Smooth muscle cell of the brain vasculature (primary cell): ENCODE measurements around the gene HPS3.

Experiments used
- DNase-seq: peaks from one replicate; pipeline ENCODE4 v3.0.0-alpha.2; 2012; ENCODE audit warnings: low read depth, low spot score

Gene HPS3

GRCh38 chr3:149120051-149120972 is 9.1 kb upstream of the HPS3 start:
- DNase-seq = peak; percentile 40

- no peak for DNase-seq
Measured at GRCh38 chr3:149122721-149123578, 6.5 kb upstream of the HPS3 start.

DNA sequence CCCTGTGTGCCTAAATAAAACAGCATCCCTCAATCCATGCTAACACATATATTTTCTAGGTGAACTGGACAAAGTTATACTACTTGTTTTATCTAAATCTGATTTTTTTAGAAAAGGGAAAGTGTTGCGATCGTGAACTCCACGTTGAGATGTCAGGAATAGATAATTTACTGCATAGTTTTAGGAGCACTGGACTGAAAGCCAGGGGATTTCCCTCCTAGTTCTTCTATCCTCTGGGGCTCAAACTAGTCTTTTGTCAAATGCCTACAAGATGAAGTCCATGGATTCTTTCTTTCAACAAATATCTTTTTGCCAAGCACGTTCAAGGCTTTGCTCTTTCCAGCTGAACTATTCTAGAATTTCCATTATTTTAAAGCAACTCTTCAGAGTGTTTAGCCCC is 617 bp upstream of the HPS3 start:
- no peak for DNase-seq

GRCh38 chr3:149131589-149131988 is 2.2 kb downstream of the HPS3 start:
- no peak for DNase-seq

DNA sequence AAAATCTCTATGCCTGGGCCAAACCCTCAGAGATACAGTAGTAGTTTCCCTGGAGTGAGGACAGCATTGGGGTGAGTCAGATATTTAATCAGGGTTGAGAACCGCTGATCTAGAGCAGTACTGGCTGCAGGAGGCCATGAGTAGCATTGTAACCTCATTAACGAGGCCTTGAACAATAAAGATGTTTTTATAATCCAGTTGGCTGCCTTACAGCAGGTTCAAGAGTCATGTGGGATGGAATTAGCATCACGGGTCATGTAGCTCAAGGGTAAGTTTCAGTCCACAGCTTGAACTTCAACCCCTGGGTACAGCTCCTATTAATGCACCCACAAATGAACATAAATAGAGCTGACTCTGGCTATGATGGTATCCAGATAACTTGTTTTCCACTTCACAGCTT is 5.1 kb downstream of the HPS3 start:
- DNase-seq = no peak

DNA sequence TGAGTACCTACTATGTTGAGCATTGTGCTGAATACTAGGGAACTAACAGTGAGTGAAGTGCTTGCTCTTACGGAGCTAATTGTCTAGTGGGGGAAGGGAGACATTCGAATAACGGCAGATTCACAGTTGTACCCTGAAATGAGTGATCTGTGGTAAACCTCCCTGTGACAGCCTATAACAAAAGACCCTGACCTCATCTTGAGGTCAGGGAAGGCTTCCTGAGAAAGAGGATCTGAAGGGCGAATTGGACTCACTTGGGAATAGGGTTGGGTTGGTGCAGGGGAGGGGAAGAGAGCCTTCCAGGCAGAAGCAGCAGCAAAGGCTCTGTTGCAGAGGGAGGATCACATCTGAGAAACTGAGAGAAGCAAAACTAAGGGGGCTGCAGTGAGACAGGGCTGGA is 13.2 kb downstream of the HPS3 start:
- no peak for DNase-seq

GRCh38 chr3:149145356-149145755 is 15.9 kb downstream of the HPS3 start:
- DNase-seq = no peak

DNA sequence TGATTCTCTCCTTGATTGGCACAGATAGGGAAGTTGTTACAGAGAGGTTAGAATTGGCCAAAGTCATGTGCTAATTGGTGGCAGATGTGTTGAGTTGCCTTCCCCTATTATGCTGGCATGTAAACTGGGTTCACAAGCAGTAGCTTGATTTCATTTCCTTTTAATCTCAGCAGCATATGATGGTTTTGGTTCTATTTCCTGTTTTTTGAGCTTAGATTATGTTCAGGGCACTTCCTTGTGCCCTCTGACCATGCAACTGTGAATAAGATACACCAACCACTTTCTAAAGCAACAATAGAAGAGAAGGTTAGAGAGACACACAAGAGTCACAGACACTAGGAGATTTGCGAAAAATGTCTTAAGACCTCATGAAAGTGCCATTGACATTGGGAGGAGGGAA is 16.5 kb downstream of the HPS3 start:
- no peak for DNase-seq

DNA sequence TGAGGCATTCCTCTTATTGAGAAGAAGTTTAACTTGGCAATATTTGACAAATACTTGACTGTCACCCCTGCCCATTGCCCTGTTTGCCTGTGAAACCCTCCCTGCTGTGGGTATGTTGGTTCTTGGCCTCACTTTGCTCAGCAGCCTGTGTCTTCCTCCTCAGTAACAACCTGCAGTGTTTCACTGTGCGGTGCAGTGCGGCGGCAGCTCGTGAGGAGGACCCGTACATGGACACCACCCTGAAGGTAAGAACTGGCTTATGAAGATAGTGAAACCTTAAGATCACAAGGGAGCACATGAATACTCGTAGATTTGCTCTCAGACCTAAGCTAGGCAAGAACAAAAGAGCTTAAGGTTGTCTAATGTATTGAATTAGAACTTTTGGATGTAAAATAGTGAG is 21.0 kb downstream of the HPS3 start:
- no peak for DNase-seq

GRCh38 chr3:149151843-149152242 is 22.4 kb downstream of the HPS3 start:
- DNase-seq = no peak

GRCh38 chr3:149152420-149152819 is 23.0 kb downstream of the HPS3 start:
- DNase-seq = no peak

GRCh38 chr3:149153402-149153801 is 24.0 kb downstream of the HPS3 start:
- DNase-seq = no peak

DNA sequence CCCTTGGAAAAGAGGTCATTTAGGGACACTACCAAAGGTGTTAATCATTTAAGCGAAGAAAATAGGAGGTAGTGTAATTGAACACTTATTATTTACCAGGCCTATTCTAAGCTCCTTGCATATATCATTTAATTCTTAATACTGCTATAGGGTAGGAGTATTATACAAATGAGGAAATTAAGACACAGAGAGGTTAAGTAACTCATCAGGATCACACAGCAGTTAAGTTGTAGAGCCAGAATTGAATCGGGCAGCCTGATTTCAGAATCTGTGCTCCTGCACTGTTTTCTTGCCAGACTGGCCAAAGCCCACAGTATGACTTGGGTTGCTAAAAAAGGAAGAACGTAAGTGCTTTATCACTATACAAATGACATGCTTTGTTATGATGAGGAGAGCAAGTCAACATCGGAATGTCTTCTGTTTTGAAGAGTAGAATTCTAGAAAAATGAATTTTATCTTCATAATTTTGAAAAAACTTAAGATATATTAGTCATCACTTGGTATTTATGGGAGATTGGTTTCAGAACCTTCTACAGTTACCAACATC is 31.4 kb downstream of the HPS3 start:
- DNase-seq = no peak

GRCh38 chr3:149162007-149162406 is 32.6 kb downstream of the HPS3 start:
- DNase-seq = no peak

- no peak for DNase-seq
Measured at GRCh38 chr3:149163066-149163465, 33.6 kb downstream of the HPS3 start.

DNA sequence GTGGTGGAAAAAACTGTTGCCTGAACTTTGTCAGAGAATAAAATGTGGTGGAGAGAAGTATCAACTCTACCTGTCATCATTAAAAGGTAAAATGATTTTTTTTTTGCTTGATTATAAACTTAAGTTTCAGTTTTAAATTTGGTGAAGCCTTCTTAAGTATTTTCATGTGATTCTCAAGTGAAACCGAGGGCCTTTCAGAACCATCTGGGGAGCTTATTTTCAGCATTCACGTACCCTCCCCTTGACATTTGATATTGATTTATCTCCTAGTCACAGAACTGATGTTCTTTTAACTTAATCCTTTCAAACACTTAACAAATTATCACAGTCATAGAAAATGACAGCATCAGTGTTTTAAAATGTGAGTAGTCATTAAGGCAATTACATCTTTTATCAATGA is 38.5 kb downstream of the HPS3 start:
- no peak for DNase-seq

DNA sequence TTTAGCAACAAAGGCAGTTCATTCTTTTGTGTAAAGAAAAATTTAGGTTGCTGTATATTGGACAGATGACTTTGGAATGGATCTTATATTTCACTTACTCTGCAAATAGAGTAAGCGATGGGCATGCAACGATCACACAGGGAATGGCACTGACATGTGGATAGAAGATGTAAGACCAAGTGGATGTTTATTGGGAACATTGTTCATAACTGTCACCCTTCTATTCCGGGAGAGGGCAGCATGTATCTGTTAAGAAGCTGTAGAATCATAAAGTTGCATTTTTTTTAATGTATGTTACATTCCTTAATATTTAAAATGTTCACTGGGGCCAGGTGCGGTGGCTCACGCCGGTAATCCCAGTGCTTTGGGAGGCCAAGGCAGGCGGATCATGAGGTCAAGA is 41.2 kb downstream of the HPS3 start:
- DNase-seq = no peak

GRCh38 chr3:149174901-149175300 is 45.5 kb downstream of the HPS3 start:
- no peak for DNase-seq

- no peak for DNase-seq
Measured at GRCh38 chr3:149177122-149177521, 47.7 kb downstream of the HPS3 start.

- DNase-seq = no peak
Measured at GRCh38 chr3:149179220-149179619, 49.8 kb downstream of the HPS3 start.

- DNase-seq = peak; percentile 94
Measured at GRCh38 chr3:149180057-149180573, 50.7 kb downstream of the HPS3 start.

DNA sequence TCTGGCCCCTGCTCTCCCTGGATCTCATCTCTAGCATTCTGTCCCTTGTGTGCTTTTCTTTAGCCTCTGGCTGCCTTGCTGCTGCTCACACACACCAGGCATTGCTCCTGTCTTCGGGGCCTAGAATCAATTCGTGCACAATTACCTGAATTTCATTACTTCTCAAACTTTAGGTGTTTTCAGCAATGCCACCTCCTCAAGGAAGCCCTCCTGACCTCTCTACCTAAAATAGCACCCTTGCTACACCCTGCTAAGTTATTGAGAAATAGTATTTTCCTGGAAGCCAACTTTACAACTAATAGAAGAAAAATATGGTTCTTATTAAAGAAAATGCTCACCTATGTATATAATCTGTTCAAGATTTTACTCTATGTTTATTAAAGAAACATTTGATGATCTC is 51.7 kb downstream of the HPS3 start:
- no peak for DNase-seq
